H9 (cell line): ENCODE results near the gene MRM3. TPM values are rescaled to one million over a fixed set of nuclear protein-coding genes. Genes with fewer than 3 reads are reported as not detected.

Source experiments
- DNase-seq: peaks from one replicate; pipeline ENCODE4 v3.0.0-alpha.2; 2017
- H2AFZ ChIP-seq: one replicate; pipeline ENCODE4 v1.6.1; 2013; ENCODE audit warnings: mild to moderate bottlenecking, low read length, control low read depth, moderate library complexity
- H2AK5ac ChIP-seq: 2 replicates; pipeline ENCODE4 v1.6.1; 2013; ENCODE audit warnings: low read length, control low read depth, mixed read lengths; ENCODE audit not compliant: insufficient read length
- H2BK120ac ChIP-seq: one replicate; pipeline ENCODE4 v1.6.1; 2013; ENCODE audit warnings: low read depth, mild to moderate bottlenecking, low read length, control low read depth, inconsistent platforms; ENCODE audit not compliant: poor library complexity, severe bottlenecking
- H2BK12ac ChIP-seq: 2 replicates; pipeline ENCODE4 v1.6.1; 2013; ENCODE audit warnings: low read length, control low read depth, mixed read lengths, low read depth; ENCODE audit not compliant: insufficient read length
- H2BK15ac ChIP-seq: 2 replicates; pipeline ENCODE4 v1.6.1; 2013; ENCODE audit warnings: low read depth, low read length, control low read depth
- H2BK20ac ChIP-seq: one replicate; pipeline ENCODE4 v1.6.1; 2013; ENCODE audit warnings: low read depth, mild to moderate bottlenecking, low read length, control low read depth, inconsistent platforms; ENCODE audit not compliant: poor library complexity, severe bottlenecking
- H2BK5ac ChIP-seq: 2 replicates; pipeline ENCODE4 v1.6.1; 2013; ENCODE audit warnings: low read length, control low read depth, mixed read lengths; ENCODE audit not compliant: insufficient read length
- H3K14ac ChIP-seq: 2 replicates; pipeline ENCODE4 v1.6.1; 2013; ENCODE audit warnings: low read length, control low read depth; ENCODE audit not compliant: insufficient read depth
- H3K18ac ChIP-seq: 2 replicates; pipeline ENCODE4 v1.6.1; 2013; ENCODE audit warnings: low read depth, mild to moderate bottlenecking, mixed read lengths, low read length, control low read depth; ENCODE audit not compliant: insufficient read length
- H3K23ac ChIP-seq: 2 replicates; pipeline ENCODE4 v1.6.1; 2013; ENCODE audit warnings: low read length, control low read depth, mixed read lengths, low read depth; ENCODE audit not compliant: insufficient read length
- H3K23me2 ChIP-seq: 2 replicates; pipeline ENCODE4 v1.6.1; 2013; ENCODE audit warnings: low read depth, mild to moderate bottlenecking, mixed read lengths, low read length, control low read depth; ENCODE audit not compliant: insufficient read length, poor library complexity, severe bottlenecking
- H3K27ac ChIP-seq: 2 replicates; pipeline ENCODE4 v1.5.1; 2013; ENCODE audit warnings: low read length, control low read depth, mixed read lengths, low read depth; ENCODE audit not compliant: insufficient read length
- H3K27me3 ChIP-seq: 2 replicates; pipeline ENCODE4 v1.6.1; 2013; ENCODE audit warnings: low read length, control low read depth, inconsistent platforms; ENCODE audit not compliant: insufficient read depth
- H3K4ac ChIP-seq: 2 replicates; pipeline ENCODE4 v1.6.1; 2013; ENCODE audit warnings: low read depth, mild to moderate bottlenecking, control low read depth, inconsistent platforms, low read length, moderate library complexity
- H3K4me1 ChIP-seq: 2 replicates; pipeline ENCODE4 v1.6.1; 2013; ENCODE audit warnings: low read length, control low read depth, inconsistent platforms; ENCODE audit not compliant: insufficient read depth
- H3K4me2 ChIP-seq: 2 replicates; pipeline ENCODE4 v1.6.1; 2013; ENCODE audit warnings: low read length, control low read depth, mixed read lengths; ENCODE audit not compliant: insufficient read length, insufficient read depth
- H3K56ac ChIP-seq: 2 replicates; pipeline ENCODE4 v1.6.1; 2013; ENCODE audit warnings: low read depth, mild to moderate bottlenecking, mixed read lengths, low read length, control low read depth; ENCODE audit not compliant: insufficient read length
- H3K79me1 ChIP-seq: 2 replicates; pipeline ENCODE4 v1.6.1; 2013; ENCODE audit warnings: low read depth, mild to moderate bottlenecking, moderate library complexity, low read length, control low read depth, inconsistent platforms; ENCODE audit not compliant: insufficient read depth, poor library complexity, severe bottlenecking
- H3K79me2 ChIP-seq: 2 replicates; pipeline ENCODE4 v1.6.1; 2013; ENCODE audit warnings: low read length, control low read depth, inconsistent platforms; ENCODE audit not compliant: insufficient read depth
- H3K9ac ChIP-seq: 2 replicates; pipeline ENCODE4 v1.6.1; 2013; ENCODE audit warnings: low read length, control low read depth, mixed read lengths; ENCODE audit not compliant: insufficient read length; ENCODE audit errors: extremely low read depth
- H3K9me3 ChIP-seq: one replicate; pipeline ENCODE4 v1.6.1; 2013; ENCODE audit warnings: low read depth, low read length, inconsistent platforms; ENCODE audit not compliant: control insufficient read depth
- H3T11ph ChIP-seq: one replicate; pipeline ENCODE4 v1.6.1; 2013; ENCODE audit warnings: mild to moderate bottlenecking, low read length, control low read depth, inconsistent platforms
- H4K20me1 ChIP-seq: one replicate; pipeline ENCODE4 v1.6.1; 2013; ENCODE audit not compliant: control insufficient read depth, insufficient read length, insufficient read depth
- H4K5ac ChIP-seq: 2 replicates; pipeline ENCODE4 v1.6.1; 2013; ENCODE audit warnings: low read depth, mild to moderate bottlenecking, mixed read lengths, low read length, control low read depth; ENCODE audit not compliant: insufficient read length
- H4K8ac ChIP-seq: replicated peaks from 2 replicates; pipeline ENCODE4 v1.6.1; 2013; ENCODE audit warnings: low read length, control low read depth, mixed read lengths, low read depth; ENCODE audit not compliant: insufficient read length
- H4K91ac ChIP-seq: 2 replicates; pipeline ENCODE4 v1.6.1; 2013; ENCODE audit warnings: low read depth, mild to moderate bottlenecking, moderate library complexity, mixed read lengths, low read length, control low read depth; ENCODE audit not compliant: insufficient read length
- H3K27ac Mint-ChIP-seq, 3 experiments: 2 replicates in 2 of 3; 3 replicates in 1 of 3; pipeline ENCODE4 v1.8.0; 2020 to 2021; ENCODE audit warnings: mixed read lengths in 3 of 3, mild to moderate bottlenecking in 1 of 3, moderate library complexity in 1 of 3
- H3K27me3 Mint-ChIP-seq: 2 replicates; pipeline ENCODE4 v1.8.0; 2021; ENCODE audit warnings: low read depth, mild to moderate bottlenecking, moderate library complexity, mixed read lengths
- H3K36me3 Mint-ChIP-seq, 3 experiments: 2 replicates in 2 of 3; 3 replicates in 1 of 3; pipeline ENCODE4 v1.8.0; 2020 to 2021; ENCODE audit warnings: low read depth in 3 of 3, mixed read lengths in 3 of 3; ENCODE audit not compliant: insufficient read depth in 1 of 3
- H3K4me1 Mint-ChIP-seq, 2 experiments: 2 replicates each; pipeline ENCODE4 v1.8.0; 2020; ENCODE audit warnings: mixed read lengths in 2 of 2
- H3K4me3 Mint-ChIP-seq, 2 experiments: 2 replicates in 1 of 2; 3 replicates in 1 of 2; pipeline ENCODE4 v1.8.0; 2020 to 2021; ENCODE audit warnings: mild to moderate bottlenecking in 2 of 2, mixed read lengths in 2 of 2, moderate library complexity in 1 of 2
- H3K9me3 Mint-ChIP-seq, 2 experiments: 2 replicates in 1 of 2; 3 replicates in 1 of 2; pipeline ENCODE4 v1.8.0; 2020; ENCODE audit warnings: mild to moderate bottlenecking in 2 of 2, mixed read lengths in 2 of 2, moderate library complexity in 1 of 2
- CTCF ChIP-seq: fragments of 200-600 bp; sonication (generic); conservative IDR thresholded peaks from 3 replicates; pipeline ENCODE4 v1.8.0; 2021; ENCODE audit warnings: antibody characterized with exemption, mild to moderate bottlenecking
- WGBS: extraction: QIAGEN DNeasy Blood & Tissue Kit; methylation state at CpG from one replicate; pipeline ENCODE4 v1.1.7; 2013; ENCODE audit warnings: missing lambda C conversion rate, low lambda C conversion rate, mixed read lengths; ENCODE audit not compliant: insufficient read length; ENCODE audit errors: extremely low coverage; 5-methylcytosine and 5-hydroxymethylcytosine counted together
- total RNA-seq: library from RNA; stranded (reverse); gene quantifications from 2 replicates; pipeline ENCODE4 v1.2.1, GENCODE V29; 2021

MRM3 gene
- total RNA-seq, 1 experiment from 2014 or later: 25.3 TPM

- H4K5ac ChIP-seq: peak overlapping the region; percentile 13
- no peak for TF ChIP-seq CTCF
- DNase-seq: no peak
- H4K91ac ChIP-seq: no peak overlapping the region
- no peak overlapping the region; a peak in 1 of 5 replicates for H3K4me3 Mint-ChIP-seq
- H3K27me3 Mint-ChIP-seq: no peaks in the 10 kb centered on the region; the same call in 1 of the 2 replicates
- H3K4me1 Mint-ChIP-seq: no peaks in the 10 kb centered on the region
- H2BK20ac ChIP-seq: no peak overlapping the region
- peak overlapping the region; percentile 34 to 42 (median 37); a peak in 5 of 7 replicates for H3K27ac Mint-ChIP-seq
- no peaks in the 10 kb centered on the region for H3K23me2 ChIP-seq
- H2BK120ac ChIP-seq: no peak overlapping the region
- no peaks in the 10 kb centered on the region for H3K27me3 ChIP-seq
- H3K9ac ChIP-seq: no peak overlapping the region
- H3K4me1 ChIP-seq: no peaks in the 10 kb centered on the region
- no peak overlapping the region for H3K23ac ChIP-seq
- H3K79me1 ChIP-seq: no peaks in the 10 kb centered on the region
- H3K36me3 Mint-ChIP-seq: peaks cover 37 to 68% (median 53%) of the 10 kb centered on the region in 3 experiments
- H2AFZ ChIP-seq: no peak overlapping the region
- no peak overlapping the region for H3K14ac ChIP-seq
- no peak overlapping the region for H3K27ac ChIP-seq
- H2BK5ac ChIP-seq: no peak overlapping the region
- no peak overlapping the region for H3T11ph ChIP-seq
- no peak overlapping the region for H2AK5ac ChIP-seq
- no peak overlapping the region for H3K18ac ChIP-seq
- no peak overlapping the region for H3K4me2 ChIP-seq
- H3K4ac ChIP-seq: no peak overlapping the region
- no peaks in the 10 kb centered on the region for H3K79me2 ChIP-seq
- 100% methylated on average over 2 of the region's 14 CpGs for WGBS
- no peaks in the 10 kb centered on the region for H4K20me1 ChIP-seq
- no peak overlapping the region for H2BK12ac ChIP-seq
- H2BK15ac ChIP-seq: no peak overlapping the region
- H4K8ac ChIP-seq: peak overlapping the region; percentile 28
- H3K9me3 ChIP-seq: no peaks in the 10 kb centered on the region
- H3K56ac ChIP-seq: no peak overlapping the region
- peaks cover 2 to 3% of the 10 kb centered on the region in 2 experiments; a peak in 2 of 5 replicates for H3K9me3 Mint-ChIP-seq
Observed at GRCh38 chr17:812638-813204, 30.6 kb downstream of the MRM3 start.
